ENCODE data around the gene PDCD4. TPM values are rescaled to one million over a fixed set of nuclear protein-coding genes. Genes with fewer than 3 reads are reported as not detected.

PDCD4 gene
- total and polyA plus RNA-seq, 10 of the 15 experiments (the other 5 are each of a cell fraction or from before 2014, with no cell fraction given), result 101 to 372 (median 171) TPM

GRCh38 chr10:110825508-110825907, 46.2 kb upstream of the PDCD4 start (continued):
- no peak for TF ChIP-seq SUZ12 (IDR thresholded peaks at IDR 0.05; ENCODE audit: unreplicated experiment)
- TF ChIP-seq ZZZ3 (IDR thresholded peaks at IDR 0.05; ENCODE audit: control insufficient read depth, insufficient read length, low read depth), result no peak
- no peak for TF ChIP-seq SIX5 (IDR thresholded peaks at IDR 0.05; ENCODE audit: low read depth, low read length, severe bottlenecking)

GRCh38 chr10:110827410-110827809, 44.3 kb upstream of the PDCD4 start:
- ATAC-seq, result no peak
- WGBS (ENCODE audit: insufficient coverage, insufficient replicate concordance, low lambda C conversion rate, missing lambda C conversion rate), result 75% methylated on average over 4 of the region's 4 CpGs
- ChIA-PET RAD21 (ENCODE audit: unreplicated experiment) (interaction anchor here (0.6 kb wide), 1 partner anchor 31 kb away, joined by 3 read pairs; no protein-coding TSS in a partner anchor), POLR2A (interaction anchor here (0.9 to 1.2 kb wide), 2 partner anchors 9 to 11 kb away, joined by 3 read pairs; no protein-coding TSS in a partner anchor), SMC1A (ENCODE audit: uncharacterized antibody, unreplicated experiment) (interaction anchor here (1.2 to 3.6 kb wide), 3 partner anchors 10 to 24 kb away, joined by 6 to 21 read pairs (median 18); no protein-coding TSS in a partner anchor), CTCF (interaction anchor here (1.1 kb wide), 1 partner anchor 19 kb away, joined by 3 read pairs; no protein-coding TSS in a partner anchor)
- Histone ChIP-seq H3K9ac (ENCODE audit: control insufficient read depth, insufficient read depth, low read length) (no peak overlapping the region), H4K20me1 (ENCODE audit: control insufficient read depth, insufficient read depth) (no peaks in the 10 kb centered on the region), H3K9me3 (replicated peaks; ENCODE audit: control insufficient read depth, insufficient read depth, low read length) (no peaks in the 10 kb centered on the region), H3K27ac (ENCODE audit: control insufficient read depth, insufficient read depth) (no peak overlapping the region), H3K36me3 (ENCODE audit: control insufficient read depth in 2 of 2, insufficient read depth in 2 of 2, low read length in 1 of 2) (no peaks in the 10 kb centered on the region), H2AFZ (ENCODE audit: control insufficient read depth, low read depth, low read length) (no peak overlapping the region), H3K4me2 (ENCODE audit: control insufficient read depth, insufficient read depth) (no peak overlapping the region), H3K79me2 (ENCODE audit: control insufficient read depth, insufficient read depth, low read length) (no peaks in the 10 kb centered on the region), H3K4me3 (no peak overlapping the region), H3K4me1 (ENCODE audit: control insufficient read depth, insufficient read depth, low read length) (peaks cover 3% of the 10 kb centered on the region; the same call in 1 of the 2 replicates), H3K27me3 (replicated peaks in 1 of 2; ENCODE audit: control insufficient read depth in 2 of 2, insufficient read depth in 2 of 2, low read length in 1 of 2) (no peaks in the 10 kb centered on the region)
- FAIRE-seq, result no peak
- in situ Hi-C loops (cut with MboI) (no loop called here), intact Hi-C loops (cut with micrococcal nuclease; ENCODE audit: unreplicated experiment) (no loop called here)
- BruUV-seq (replicated peaks), result no TSS peak
- DNase-seq (ENCODE audit: low read depth, low spot score), result no peak
- no peak for TF ChIP-seq KAT2A (conservative IDR thresholded peaks at IDR 0.05; ENCODE audit: control insufficient read depth, low read depth, low read length)
- TF ChIP-seq GABPA (IDR thresholded peaks at IDR 0.05; ENCODE audit: low read depth), result no peak
- TF ChIP-seq IKZF2 (IDR thresholded peaks at IDR 0.05), result no peak
- TF ChIP-seq SKIL (IDR thresholded peaks at IDR 0.05; ENCODE audit: low read depth, poor library complexity, severe bottlenecking), result no peak
- TF ChIP-seq EZH2 (IDR thresholded peaks at IDR 0.05; ENCODE audit: borderline replicate concordance, control insufficient read depth, low read depth, low read length), result no peak
- TF ChIP-seq CEBPZ (IDR thresholded peaks at IDR 0.05; ENCODE audit: low read depth, low read length), result no peak
- no peak for TF ChIP-seq KDM1A (IDR thresholded peaks at IDR 0.05; ENCODE audit: borderline replicate concordance)
- no peak for TF ChIP-seq SP1 (IDR thresholded peaks at IDR 0.05; ENCODE audit: low read depth, low read length)
- TF ChIP-seq MTA3 (IDR thresholded peaks at IDR 0.05; ENCODE audit: borderline replicate concordance, low read length), result no peak
- no peak for TF ChIP-seq HDAC2 (IDR thresholded peaks at IDR 0.05)
- TF ChIP-seq ATF2 (IDR thresholded peaks at IDR 0.05; ENCODE audit: low read length), result no peak
- no peak for TF ChIP-seq SPI1 (IDR thresholded peaks at IDR 0.05; ENCODE audit: borderline replicate concordance, insufficient read depth, low read depth, low read length)
- no peak for TF ChIP-seq SUPT20H (IDR thresholded peaks at IDR 0.05; ENCODE audit: borderline replicate concordance, control insufficient read depth, low read depth, low read length)

All from GM12878 (cell line).